Measurements from ENCODE around the gene ZNF436. TPM values are rescaled to one million over a fixed set of nuclear protein-coding genes. Genes with fewer than 3 reads are reported as not detected.

ZNF436 gene
- total and polyA plus RNA-seq, 2 of the 13 experiments (the other 11 are each of a cell fraction or from before 2014, with no cell fraction given) = 4.3 to 9.9 TPM

GRCh38 chr1:23368562-23369334 lies 888 bp downstream of the ZNF436 start (continued):
- TF ChIP-seq DZIP1 (CRISPR knock-in tag; IDR thresholded peaks at IDR 0.05) = 0 out of 2 replicates have a peak, but pooled peaks have one; percentile 58
- TF ChIP-seq TOE1 (CRISPR knock-in tag; IDR thresholded peaks at IDR 0.05) = 0 out of 2 replicates have a peak, but pooled peaks have one; percentile 24
- no peak; the same call in 1 of the 2 replicates for TF ChIP-seq ZNF775 (CRISPR knock-in tag; IDR thresholded peaks at IDR 0.05; ENCODE audit: borderline replicate concordance)
- peak; percentile 13 for TF ChIP-seq KDM4B (CRISPR knock-in tag; IDR thresholded peaks at IDR 0.05)
- TF ChIP-seq MAFK (conservative IDR thresholded peaks at IDR 0.05 in 1 of 2, IDR thresholded peaks at IDR 0.05 in 1 of 2; ENCODE audit: low read length in 2 of 2) = no peak
- no peak for TF ChIP-seq SALL2 (CRISPR knock-in tag; IDR thresholded peaks at IDR 0.05)
- peak; percentile 86 for TF ChIP-seq KDM2A (CRISPR knock-in tag; IDR thresholded peaks at IDR 0.05; ENCODE audit: borderline replicate concordance, low read depth)
- TF ChIP-seq TCF7L2 (IDR thresholded peaks at IDR 0.05; ENCODE audit: low read depth, low read length) = no peak
- TF ChIP-seq ZNF263 (CRISPR knock-in tag; IDR thresholded peaks at IDR 0.05) = no peak
- no peak for TF ChIP-seq MATR3 (CRISPR knock-in tag; IDR thresholded peaks at IDR 0.05)
- TF ChIP-seq ZNF598 (CRISPR knock-in tag; IDR thresholded peaks at IDR 0.05; ENCODE audit: borderline replicate concordance) = no peak; the same call in 1 of the 2 replicates
- TF ChIP-seq ARID5B (CRISPR knock-in tag; IDR thresholded peaks at IDR 0.05) = 0 out of 2 replicates have a peak, but pooled peaks have one; percentile 34
- no peak for TF ChIP-seq ZFP36 (IDR thresholded peaks at IDR 0.05; ENCODE audit: borderline replicate concordance, low read depth, low read length, partially characterized antibody)
- no peak for TF ChIP-seq ZNF75D (CRISPR knock-in tag; IDR thresholded peaks at IDR 0.05; ENCODE audit: borderline replicate concordance)
- TF ChIP-seq DNMT1 (CRISPR knock-in tag; IDR thresholded peaks at IDR 0.05) = no peak
- TF ChIP-seq MED8 (CRISPR knock-in tag; IDR thresholded peaks at IDR 0.05; ENCODE audit: insufficient replicate concordance) = no peak
- 0 out of 2 replicates have a peak, but pooled peaks have one; percentile 39 for TF ChIP-seq THAP9 (CRISPR knock-in tag; IDR thresholded peaks at IDR 0.05; ENCODE audit: borderline replicate concordance)
- peak; percentile 40; the same call in 1 of the 2 replicates for TF ChIP-seq ZNF205 (CRISPR knock-in tag; IDR thresholded peaks at IDR 0.05)

Data from HepG2 (cell line).